ENCODE measurements around the gene DGKI.
"Not testable (repeated sequence)": the region's sequence is repeated elsewhere in the genome, so short reads cannot be mapped to it uniquely, and the experiment has no call there.

DGKI gene

DNA sequence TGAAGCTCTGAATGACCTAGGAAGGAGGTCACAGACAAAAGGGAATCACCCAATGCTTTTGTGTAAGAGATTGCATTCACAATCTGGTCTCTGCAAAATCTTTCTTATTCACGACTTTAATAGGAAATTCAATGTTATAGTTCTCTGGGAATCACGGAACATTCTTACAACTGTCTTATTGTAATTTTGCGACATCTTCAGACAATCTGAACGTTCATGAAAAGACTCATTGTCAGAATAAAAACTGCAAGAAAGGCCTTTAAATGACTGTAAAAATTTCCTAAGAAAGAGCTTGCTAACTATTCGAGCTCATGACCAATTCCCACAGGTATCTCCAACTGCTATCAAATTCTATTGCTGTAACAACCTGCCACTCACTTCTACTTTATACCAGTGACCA is 130.7 kb downstream of the DGKI start:
- TF ChIP-seq, protein P1, sequence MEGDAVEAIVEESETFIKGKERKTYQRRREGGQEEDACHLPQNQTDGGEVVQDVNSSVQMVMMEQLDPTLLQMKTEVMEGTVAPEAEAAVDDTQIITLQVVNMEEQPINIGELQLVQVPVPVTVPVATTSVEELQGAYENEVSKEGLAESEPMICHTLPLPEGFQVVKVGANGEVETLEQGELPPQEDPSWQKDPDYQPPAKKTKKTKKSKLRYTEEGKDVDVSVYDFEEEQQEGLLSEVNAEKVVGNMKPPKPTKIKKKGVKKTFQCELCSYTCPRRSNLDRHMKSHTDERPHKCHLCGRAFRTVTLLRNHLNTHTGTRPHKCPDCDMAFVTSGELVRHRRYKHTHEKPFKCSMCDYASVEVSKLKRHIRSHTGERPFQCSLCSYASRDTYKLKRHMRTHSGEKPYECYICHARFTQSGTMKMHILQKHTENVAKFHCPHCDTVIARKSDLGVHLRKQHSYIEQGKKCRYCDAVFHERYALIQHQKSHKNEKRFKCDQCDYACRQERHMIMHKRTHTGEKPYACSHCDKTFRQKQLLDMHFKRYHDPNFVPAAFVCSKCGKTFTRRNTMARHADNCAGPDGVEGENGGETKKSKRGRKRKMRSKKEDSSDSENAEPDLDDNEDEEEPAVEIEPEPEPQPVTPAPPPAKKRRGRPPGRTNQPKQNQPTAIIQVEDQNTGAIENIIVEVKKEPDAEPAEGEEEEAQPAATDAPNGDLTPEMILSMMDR (IDR thresholded peaks at IDR 0.05; ENCODE audit: borderline replicate concordance, control extremely low read depth, extremely low read depth, insufficient read depth, missing control alignments), result no peak

DNA sequence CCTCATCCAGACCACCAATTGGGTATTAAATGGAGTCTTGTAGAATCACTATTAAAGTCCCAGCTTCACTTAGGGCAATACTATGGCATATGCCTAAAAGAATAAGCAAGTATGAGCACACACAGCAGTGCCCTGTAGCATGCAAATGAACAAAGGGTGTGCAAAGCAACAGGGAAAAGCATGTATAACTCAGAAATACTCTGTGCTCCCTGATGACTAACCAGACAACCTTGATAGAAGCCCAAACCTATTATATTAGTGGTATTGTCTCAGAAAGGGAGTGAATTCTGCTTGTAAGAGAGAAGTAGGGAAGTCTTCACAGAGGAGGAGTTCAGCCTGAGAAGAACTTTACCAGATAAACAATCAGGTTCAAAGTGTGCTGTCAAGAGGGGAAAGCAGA is 131.2 kb downstream of the DGKI start:
- TF ChIP-seq, protein P1 (IDR thresholded peaks at IDR 0.05; ENCODE audit: borderline replicate concordance, control extremely low read depth, extremely low read depth, insufficient read depth, missing control alignments), result no peak
- DNase-seq (ENCODE audit: low spot score), result no peak
- in situ Hi-C loops (cut with MboI; ENCODE audit: low sequenced_read_pairs, unreplicated experiment), result no loop called here

More for the DNA sequence above, 130.7 kb downstream of the DGKI start:
- in situ Hi-C loops (cut with MboI; ENCODE audit: low sequenced_read_pairs, unreplicated experiment), result no loop called here
- DNase-seq (ENCODE audit: low spot score), result no peak

DNA sequence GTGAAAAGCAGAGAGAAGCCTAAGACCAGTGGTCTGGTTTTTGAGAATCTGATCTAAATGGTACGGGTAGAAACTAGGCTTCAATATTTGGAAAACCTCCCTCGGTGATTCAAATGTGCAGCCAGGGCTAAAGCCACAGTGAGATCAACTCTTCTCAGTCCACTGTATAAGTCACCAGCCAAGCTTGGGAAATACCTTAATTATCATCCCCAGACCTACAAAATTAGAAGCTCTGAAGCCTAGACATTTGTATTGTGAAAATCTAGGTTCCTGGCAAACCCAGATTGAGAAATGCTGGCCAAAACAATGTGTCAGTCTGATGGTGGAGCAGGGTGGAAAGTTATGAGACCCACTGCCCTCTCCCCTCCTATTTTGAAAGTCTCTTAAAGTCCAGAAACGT is 131.7 kb downstream of the DGKI start:
- in situ Hi-C loops (cut with MboI; ENCODE audit: low sequenced_read_pairs, unreplicated experiment), result no loop called here
- TF ChIP-seq, protein P1 (IDR thresholded peaks at IDR 0.05; ENCODE audit: borderline replicate concordance, control extremely low read depth, extremely low read depth, insufficient read depth, missing control alignments), result no peak

GRCh38 chr7:137706330-137706729 is 140.4 kb downstream of the DGKI start:
- in situ Hi-C loops (cut with MboI; ENCODE audit: low sequenced_read_pairs, unreplicated experiment); DNase-seq (ENCODE audit: low spot score): not testable (repeated sequence)

More for the DNA sequence above, 131.7 kb downstream of the DGKI start:
- DNase-seq (ENCODE audit: low spot score), result no peak

DNA sequence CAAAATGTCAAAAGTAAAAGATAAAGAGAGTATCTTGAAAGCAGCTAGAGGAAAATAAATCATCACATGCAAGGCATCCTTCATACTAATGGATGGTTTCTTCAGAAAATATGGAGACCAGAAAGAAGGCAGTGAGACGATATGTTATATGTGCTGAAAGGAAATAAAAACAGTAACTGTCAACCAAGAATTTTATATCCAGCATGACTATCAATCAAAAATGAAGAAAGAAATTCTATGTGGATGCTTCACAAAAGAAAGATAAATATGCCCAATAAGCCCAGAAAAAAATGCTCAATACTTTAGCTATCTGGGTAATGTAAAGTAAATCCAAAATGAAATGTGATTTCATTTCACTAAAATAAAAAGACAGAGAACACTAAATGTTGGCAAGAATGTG is 142.1 kb downstream of the DGKI start:
- TF ChIP-seq, protein P1 (IDR thresholded peaks at IDR 0.05; ENCODE audit: borderline replicate concordance, control extremely low read depth, extremely low read depth, insufficient read depth, missing control alignments), result no peak
- in situ Hi-C loops (cut with MboI; ENCODE audit: low sequenced_read_pairs, unreplicated experiment), result no loop called here
- no peak for DNase-seq (ENCODE audit: low spot score)

- DNase-seq (ENCODE audit: low spot score), result no peak
- TF ChIP-seq, protein P1 (IDR thresholded peaks at IDR 0.05; ENCODE audit: borderline replicate concordance, control extremely low read depth, extremely low read depth, insufficient read depth, missing control alignments), result no peak
- in situ Hi-C loops (cut with MboI; ENCODE audit: low sequenced_read_pairs, unreplicated experiment), result no loop called here
Measured at GRCh38 chr7:137703291-137704010, 143.3 kb downstream of the DGKI start.

GRCh38 chr7:137696988-137697387 is 149.8 kb downstream of the DGKI start:
- no peak for DNase-seq (ENCODE audit: low spot score)
- TF ChIP-seq, protein P1 (IDR thresholded peaks at IDR 0.05; ENCODE audit: borderline replicate concordance, control extremely low read depth, extremely low read depth, insufficient read depth, missing control alignments), result no peak
- in situ Hi-C loops (cut with MboI; ENCODE audit: low sequenced_read_pairs, unreplicated experiment), result no loop called here

Measured in GM13976 (cell line).